ENCODE results near the gene SUPT7L.
"Not testable (repeated sequence)": the region's sequence is repeated elsewhere in the genome, so short reads cannot be mapped to it uniquely, and the experiment has no call there.

SUPT7L gene

GRCh38 chr2:27626921-27627320, 36.5 kb downstream of the SUPT7L start:
- Histone ChIP-seq H3K36me3 (ENCODE audit: control insufficient read depth in 2 of 2, insufficient read depth in 2 of 2, low read length in 2 of 2) (peaks cover 27 to 31% of the 10 kb centered on the region in 2 donors), H3K4me1 (ENCODE audit: control insufficient read depth in 2 of 2, insufficient read depth in 2 of 2, low read length in 2 of 2) (peaks cover 9 to 12% of the 10 kb centered on the region in 2 donors), H3K27ac (ENCODE audit: low read depth in 2 of 2, low read length in 2 of 2) (peak overlapping the region in 1 of 2 donors; percentile 21)
- not testable (repeated sequence) for H3K27me3 ChIP-seq (ENCODE audit: control insufficient read depth in 2 of 2, insufficient read depth in 2 of 2, low read length in 2 of 2); H3K4me3 ChIP-seq (ENCODE audit: low read length in 2 of 2); H3K9me3 ChIP-seq (ENCODE audit: control insufficient read depth in 2 of 2, low read length in 2 of 2); H3K9ac ChIP-seq (ENCODE audit: low read depth in 1 of 2, low read length in 2 of 2)

DNA sequence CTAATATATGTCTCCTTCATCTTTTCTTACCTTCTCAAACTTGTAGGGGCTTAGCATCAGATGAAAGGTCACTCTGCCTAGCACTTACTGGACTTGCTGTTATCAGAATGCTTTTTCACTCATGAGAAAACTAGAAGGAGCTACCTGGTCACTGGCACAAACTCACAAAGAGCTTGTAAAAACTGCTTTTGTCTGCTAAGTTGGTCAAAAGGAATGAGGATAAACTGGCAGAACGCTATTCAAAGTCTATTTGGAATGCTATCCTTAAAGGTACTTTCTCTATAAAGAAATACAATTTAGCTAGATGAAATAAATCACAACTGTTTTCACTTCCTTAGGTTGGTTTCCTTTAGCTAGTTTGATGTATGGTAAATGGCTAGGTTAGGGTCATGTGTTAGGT, 37.1 kb downstream of the SUPT7L start:
- H3K9ac ChIP-seq (ENCODE audit: low read depth in 1 of 2, low read length in 2 of 2); H3K4me3 ChIP-seq (ENCODE audit: low read length in 2 of 2); H3K27me3 ChIP-seq (ENCODE audit: control insufficient read depth in 2 of 2, insufficient read depth in 2 of 2, low read length in 2 of 2); H3K9me3 ChIP-seq (ENCODE audit: control insufficient read depth in 2 of 2, low read length in 2 of 2): not testable (repeated sequence)
- Histone ChIP-seq H3K4me1 (ENCODE audit: control insufficient read depth in 2 of 2, insufficient read depth in 2 of 2, low read length in 2 of 2) (peaks cover 9 to 12% of the 10 kb centered on the region in 2 donors), H3K36me3 (ENCODE audit: control insufficient read depth in 2 of 2, insufficient read depth in 2 of 2, low read length in 2 of 2) (peaks cover 27 to 29% of the 10 kb centered on the region in 2 donors), H3K27ac (ENCODE audit: low read depth in 2 of 2, low read length in 2 of 2) (peak overlapping the region in 1 of 2 donors; percentile 21)

- Histone ChIP-seq H3K4me1 (ENCODE audit: control insufficient read depth in 2 of 2, insufficient read depth in 2 of 2, low read length in 2 of 2) (peaks cover 9 to 12% of the 10 kb centered on the region in 2 donors), H3K36me3 (ENCODE audit: control insufficient read depth in 2 of 2, insufficient read depth in 2 of 2, low read length in 2 of 2) (peaks cover 26 to 29% of the 10 kb centered on the region in 2 donors), H3K27ac (ENCODE audit: low read depth in 2 of 2, low read length in 2 of 2) (no peak overlapping the region), H3K9ac (ENCODE audit: low read depth in 1 of 2, low read length in 2 of 2) (no peak overlapping the region), H3K27me3 (ENCODE audit: control insufficient read depth in 2 of 2, insufficient read depth in 2 of 2, low read length in 2 of 2) (no peaks in the 10 kb centered on the region), H3K4me3 (ENCODE audit: low read length in 2 of 2) (no peak overlapping the region), H3K9me3 (ENCODE audit: control insufficient read depth in 2 of 2, low read length in 2 of 2) (no peaks in the 10 kb centered on the region)
Observed at GRCh38 chr2:27624943-27625342, 38.5 kb downstream of the SUPT7L start.

- H3K4me3 ChIP-seq (ENCODE audit: low read length in 2 of 2), result no peak overlapping the region
- H3K36me3 ChIP-seq (ENCODE audit: control insufficient read depth in 2 of 2, insufficient read depth in 2 of 2, low read length in 2 of 2), result peaks cover 34% of the 10 kb centered on the region in 2 donors
- H3K27ac ChIP-seq (ENCODE audit: low read depth in 2 of 2, low read length in 2 of 2), result no peak overlapping the region
- H3K9me3 ChIP-seq (ENCODE audit: control insufficient read depth in 2 of 2, low read length in 2 of 2), result no peaks in the 10 kb centered on the region
- peaks cover 1 to 2% of the 10 kb centered on the region in 2 donors for H3K4me1 ChIP-seq (ENCODE audit: control insufficient read depth in 2 of 2, insufficient read depth in 2 of 2, low read length in 2 of 2)
- H3K27me3 ChIP-seq (ENCODE audit: control insufficient read depth in 2 of 2, insufficient read depth in 2 of 2, low read length in 2 of 2), result no peaks in the 10 kb centered on the region
- H3K9ac ChIP-seq (ENCODE audit: low read depth in 1 of 2, low read length in 2 of 2), result no peak overlapping the region
Observed at GRCh38 chr2:27622921-27623384, 40.5 kb downstream of the SUPT7L start.

DNA sequence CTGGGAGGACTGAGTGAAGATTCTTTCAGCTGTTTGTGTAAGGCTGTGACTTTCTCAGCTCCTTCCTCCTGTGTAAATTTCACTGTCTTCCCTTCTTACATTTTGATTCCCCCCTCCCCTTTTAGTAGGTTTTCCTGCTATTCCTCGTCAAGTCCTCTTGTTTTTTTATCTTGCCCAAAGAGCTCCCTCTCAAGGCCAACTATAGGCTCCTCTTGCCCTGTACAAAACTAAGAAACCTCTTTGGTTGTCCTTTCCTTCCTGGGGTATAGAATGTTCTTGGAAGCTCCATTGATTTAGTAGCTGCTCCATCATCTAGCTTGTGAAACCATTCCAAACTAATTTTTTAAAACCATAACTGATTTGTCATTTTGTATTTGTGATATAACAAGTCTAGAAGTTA, 41.9 kb downstream of the SUPT7L start:
- H3K9me3 ChIP-seq (ENCODE audit: control insufficient read depth in 2 of 2, low read length in 2 of 2), result no peaks in the 10 kb centered on the region
- no peaks in the 10 kb centered on the region for H3K4me1 ChIP-seq (ENCODE audit: control insufficient read depth in 2 of 2, insufficient read depth in 2 of 2, low read length in 2 of 2)
- H3K9ac ChIP-seq (ENCODE audit: low read depth in 1 of 2, low read length in 2 of 2), result no peak overlapping the region
- H3K36me3 ChIP-seq (ENCODE audit: control insufficient read depth in 2 of 2, insufficient read depth in 2 of 2, low read length in 2 of 2), result peaks cover 40 to 48% of the 10 kb centered on the region in 2 donors
- no peak overlapping the region for H3K27ac ChIP-seq (ENCODE audit: low read depth in 2 of 2, low read length in 2 of 2)
- H3K4me3 ChIP-seq (ENCODE audit: low read length in 2 of 2), result no peak overlapping the region
- no peaks in the 10 kb centered on the region for H3K27me3 ChIP-seq (ENCODE audit: control insufficient read depth in 2 of 2, insufficient read depth in 2 of 2, low read length in 2 of 2)

DNA sequence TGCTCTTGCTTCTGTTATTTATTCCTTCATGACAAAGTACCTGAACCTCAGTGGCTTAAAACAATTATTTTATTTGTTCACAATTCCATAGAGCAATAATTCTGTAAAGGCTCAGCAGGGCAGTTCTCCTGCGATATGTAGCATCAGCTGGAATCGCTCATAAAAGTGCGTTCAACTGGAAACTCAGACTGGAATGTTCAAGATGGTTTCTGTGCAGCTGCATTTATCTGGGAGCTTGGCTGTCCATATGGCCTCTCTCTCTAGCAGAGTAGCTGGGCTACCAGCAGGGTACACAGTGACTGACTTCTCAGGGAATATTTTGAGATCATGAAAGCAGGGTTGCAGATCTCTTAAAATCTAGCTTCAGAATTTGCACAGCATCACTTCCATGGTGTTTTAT, 48.1 kb downstream of the SUPT7L start:
- Histone ChIP-seq H3K4me3 (ENCODE audit: low read length in 2 of 2) (no peak overlapping the region), H3K4me1 (ENCODE audit: control insufficient read depth in 2 of 2, insufficient read depth in 2 of 2, low read length in 2 of 2) (no peaks in the 10 kb centered on the region), H3K27ac (ENCODE audit: low read depth in 2 of 2, low read length in 2 of 2) (no peak overlapping the region), H3K9ac (ENCODE audit: low read depth in 1 of 2, low read length in 2 of 2) (no peak overlapping the region), H3K9me3 (ENCODE audit: control insufficient read depth in 2 of 2, low read length in 2 of 2) (no peaks in the 10 kb centered on the region), H3K27me3 (ENCODE audit: control insufficient read depth in 2 of 2, insufficient read depth in 2 of 2, low read length in 2 of 2) (no peaks in the 10 kb centered on the region), H3K36me3 (ENCODE audit: control insufficient read depth in 2 of 2, insufficient read depth in 2 of 2, low read length in 2 of 2) (peaks cover 23 to 34% of the 10 kb centered on the region in 2 donors)

DNA sequence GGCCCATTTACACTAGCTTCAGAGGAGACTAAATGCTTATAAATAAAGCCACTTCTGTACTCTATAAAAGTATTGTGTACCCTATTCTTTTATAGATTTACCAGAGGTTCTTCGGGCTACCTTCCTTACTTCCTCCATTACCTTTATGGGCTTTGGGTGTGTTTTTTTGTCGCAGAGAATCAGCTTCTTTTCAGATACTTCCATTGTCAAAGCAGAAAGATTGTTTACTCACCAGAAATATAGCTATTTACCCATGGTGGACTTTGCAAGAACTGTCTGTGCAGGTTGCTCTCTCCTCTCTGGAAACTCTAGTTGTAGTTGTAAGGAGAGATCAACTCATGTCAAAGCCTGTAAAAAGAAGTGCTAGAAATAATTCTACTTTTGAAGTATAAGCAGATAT, 49.4 kb downstream of the SUPT7L start:
- Histone ChIP-seq H3K36me3 (ENCODE audit: control insufficient read depth in 2 of 2, insufficient read depth in 2 of 2, low read length in 2 of 2) (peaks cover 23 to 36% of the 10 kb centered on the region in 2 donors), H3K4me3 (ENCODE audit: low read length in 2 of 2) (no peak overlapping the region), H3K27ac (ENCODE audit: low read depth in 2 of 2, low read length in 2 of 2) (no peak overlapping the region), H3K9ac (ENCODE audit: low read depth in 1 of 2, low read length in 2 of 2) (no peak overlapping the region), H3K4me1 (ENCODE audit: control insufficient read depth in 2 of 2, insufficient read depth in 2 of 2, low read length in 2 of 2) (no peaks in the 10 kb centered on the region), H3K27me3 (ENCODE audit: control insufficient read depth in 2 of 2, insufficient read depth in 2 of 2, low read length in 2 of 2) (no peaks in the 10 kb centered on the region), H3K9me3 (ENCODE audit: control insufficient read depth in 2 of 2, low read length in 2 of 2) (no peaks in the 10 kb centered on the region)

- peaks cover 18 to 33% of the 10 kb centered on the region in 2 donors for H3K36me3 ChIP-seq (ENCODE audit: control insufficient read depth in 2 of 2, insufficient read depth in 2 of 2, low read length in 2 of 2)
Observed at GRCh38 chr2:27606611-27607010, 56.8 kb downstream of the SUPT7L start.

More at GRCh38 chr2:27606611-27607010, 56.8 kb downstream of the SUPT7L start:
- H3K27ac ChIP-seq (ENCODE audit: low read depth in 2 of 2, low read length in 2 of 2), result no peak overlapping the region
- H3K27me3 ChIP-seq (ENCODE audit: control insufficient read depth in 2 of 2, insufficient read depth in 2 of 2, low read length in 2 of 2), result no peaks in the 10 kb centered on the region
- H3K9me3 ChIP-seq (ENCODE audit: control insufficient read depth in 2 of 2, low read length in 2 of 2), result no peaks in the 10 kb centered on the region
- no peaks in the 10 kb centered on the region for H3K4me1 ChIP-seq (ENCODE audit: control insufficient read depth in 2 of 2, insufficient read depth in 2 of 2, low read length in 2 of 2)
- H3K9ac ChIP-seq (ENCODE audit: low read depth in 1 of 2, low read length in 2 of 2), result no peak overlapping the region
- H3K4me3 ChIP-seq (ENCODE audit: low read length in 2 of 2), result no peak overlapping the region
